Immature natural killer cell (primary cell): ENCODE data around the gene NCR3LG1. TPM values are rescaled to one million over a fixed set of nuclear protein-coding genes. Genes with fewer than 3 reads are reported as not detected.

ENCODE experiments used
- DNase-seq, 3 donors: peaks; one replicate each; pipeline ENCODE4 v3.0.0; 2022; ENCODE audit warnings: mixed read lengths in 1 of 3
- H3K27ac Mint-ChIP-seq, 6 donors: one replicate each; pipeline ENCODE4 v1.8.0; 2020; ENCODE audit warnings: mixed read lengths in 6 of 6, mild to moderate bottlenecking in 5 of 6, inconsistent platforms in 4 of 6, moderate library complexity in 3 of 6
- H3K27me3 Mint-ChIP-seq, 3 donors: one replicate each; pipeline ENCODE4 v1.8.0; 2020 to 2021; ENCODE audit warnings: low read depth in 3 of 3, mild to moderate bottlenecking in 3 of 3, mixed read lengths in 3 of 3, moderate library complexity in 3 of 3, inconsistent platforms in 1 of 3
- H3K36me3 Mint-ChIP-seq, 3 donors: one replicate each; pipeline ENCODE4 v1.8.0; 2020; ENCODE audit warnings: mixed read lengths in 3 of 3, inconsistent platforms in 2 of 3, mild to moderate bottlenecking in 2 of 3
- H3K4me1 Mint-ChIP-seq, 2 donors: one replicate each; pipeline ENCODE4 v1.8.0; 2020; ENCODE audit warnings: inconsistent platforms in 2 of 2, mild to moderate bottlenecking in 2 of 2, mixed read lengths in 2 of 2, moderate library complexity in 1 of 2
- H3K4me3 Mint-ChIP-seq, 5 donors: one replicate each; pipeline ENCODE4 v1.8.0; 2020; ENCODE audit warnings: mild to moderate bottlenecking in 5 of 5, mixed read lengths in 5 of 5, inconsistent platforms in 3 of 5, moderate library complexity in 3 of 5
- H3K9me3 Mint-ChIP-seq, 6 donors: one replicate each; pipeline ENCODE4 v1.8.0; 2020; ENCODE audit warnings: mild to moderate bottlenecking in 6 of 6, mixed read lengths in 6 of 6, inconsistent platforms in 4 of 6, moderate library complexity in 3 of 6
- polyA plus RNA-seq, 3 donors: library from polyadenylated mRNA; unstranded; fragments of 300-500 nt; fragmentation: Illumina TruSeq; gene quantifications; one replicate each; pipeline ENCODE4 v1.2.3, GENCODE V29; 2021

NCR3LG1 gene
- polyA plus RNA-seq = under 1 TPM in 2 of 3 donors, not detected in 1; 0.24 to 0.49 TPM

- Mint-ChIP-seq H3K9me3 (peaks cover 0 to 3% (median 0%) of the 10 kb centered on the region in 6 donors), H3K4me3 (peak within 1 kb of the TSS; percentile 83 to 96 (median 95)), H3K36me3 (no peaks in the 10 kb centered on the region), H3K27ac (peak within 1 kb of the TSS; percentile 74 to 96 (median 90)), H3K27me3 (peaks cover 7 to 28% (median 21%) of the 10 kb centered on the region in 3 donors), H3K4me1 (peaks cover 32 to 40% of the 10 kb centered on the region in 2 donors)
- DNase-seq = peak; percentile 74 to 79 (median 75)
Observed at GRCh38 chr11:17351510-17352176, at the start of gene NCR3LG1. Gene NCR3LG1 (plus strand): TSS chr11:17351800. CDS start chr11:17351970, 170 bp downstream.

GRCh38 chr11:17313349-17314231 is 38.0 kb upstream of the NCR3LG1 start:
- Mint-ChIP-seq H3K27me3 (no peaks in the 10 kb centered on the region), H3K9me3 (no peaks in the 10 kb centered on the region), H3K4me1 (no peaks in the 10 kb centered on the region), H3K4me3 (no peak overlapping the region), H3K27ac (no peak overlapping the region), H3K36me3 (peaks cover 9 to 17% (median 13%) of the 10 kb centered on the region in 3 donors)
- DNase-seq = no peak

GRCh38 chr11:17314232-17314547 is 37.4 kb upstream of the NCR3LG1 start:
- Mint-ChIP-seq H3K9me3 (no peaks in the 10 kb centered on the region), H3K4me3 (no peak overlapping the region), H3K36me3 (peaks cover 9 to 19% (median 13%) of the 10 kb centered on the region in 3 donors), H3K27ac (no peak overlapping the region), H3K4me1 (no peaks in the 10 kb centered on the region), H3K27me3 (no peaks in the 10 kb centered on the region)
- DNase-seq = no peak

DNA sequence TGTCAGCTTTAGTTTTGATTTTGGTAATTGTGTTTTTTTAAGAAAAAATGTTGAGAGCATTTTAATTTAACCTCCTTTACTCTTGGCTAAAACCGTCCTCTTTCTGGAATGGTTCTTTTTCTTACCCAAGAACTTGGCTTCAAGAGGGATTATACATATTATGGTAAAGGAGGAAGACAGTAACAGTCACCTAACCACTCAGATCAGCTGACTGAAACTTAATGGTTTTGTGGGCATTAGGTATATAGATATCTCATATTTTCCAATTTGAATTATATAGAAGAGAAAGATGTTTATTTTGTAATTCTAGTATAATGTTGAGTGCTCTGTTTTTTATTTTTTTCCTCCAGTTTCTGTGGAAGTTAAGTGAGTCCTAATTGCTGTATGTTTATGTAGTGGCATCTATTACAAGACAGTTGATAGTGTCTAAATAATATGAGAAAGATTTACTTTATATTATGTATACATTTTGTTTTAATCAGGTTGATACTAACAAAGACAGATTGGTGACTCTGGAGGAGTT is 36.6 kb upstream of the NCR3LG1 start:
- peaks cover 11 to 23% (median 12%) of the 10 kb centered on the region in 3 donors for H3K36me3 Mint-ChIP-seq
- H3K27ac Mint-ChIP-seq = no peak overlapping the region
- DNase-seq = no peak
- no peaks in the 10 kb centered on the region for H3K4me1 Mint-ChIP-seq
- H3K4me3 Mint-ChIP-seq = no peak overlapping the region
- no peaks in the 10 kb centered on the region for H3K9me3 Mint-ChIP-seq
- peaks cover 0 to 1% (median 0%) of the 10 kb centered on the region in 3 donors for H3K27me3 Mint-ChIP-seq

DNA sequence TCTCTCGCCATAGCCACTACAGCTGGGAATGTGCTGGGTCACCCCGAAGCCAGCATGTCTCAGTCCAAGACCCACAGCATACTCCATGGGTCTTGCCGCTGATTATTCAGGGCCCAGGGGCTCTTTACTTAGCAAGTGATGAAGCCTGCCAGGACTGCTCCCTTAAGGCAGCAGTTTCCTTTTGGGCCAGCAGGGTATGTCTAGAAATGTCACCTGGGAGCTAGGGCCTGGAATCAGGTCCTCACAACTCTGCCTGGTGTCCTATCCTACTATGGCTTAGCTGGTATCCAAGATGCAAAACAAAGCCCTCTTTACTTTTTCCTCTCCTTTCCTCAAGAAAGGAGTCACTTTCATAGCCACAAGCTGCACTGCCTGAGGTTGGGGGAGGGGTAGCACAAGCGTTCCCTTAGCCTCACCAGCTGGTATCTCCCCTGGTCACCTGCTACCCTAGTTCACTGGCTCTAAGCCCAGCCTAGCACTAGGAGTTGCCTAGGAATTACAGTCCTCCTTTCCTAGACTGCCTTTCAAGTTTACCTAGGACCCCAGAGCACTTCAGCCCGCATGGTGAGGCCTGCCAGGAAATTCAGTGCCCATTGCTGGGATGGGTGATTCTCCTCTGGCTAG is 22.6 kb upstream of the NCR3LG1 start:
- H3K36me3 Mint-ChIP-seq = peaks cover 20 to 46% (median 31%) of the 10 kb centered on the region in 3 donors
- H3K9me3 Mint-ChIP-seq = no peaks in the 10 kb centered on the region
- no peak overlapping the region for H3K4me3 Mint-ChIP-seq
- H3K27ac Mint-ChIP-seq = no peak overlapping the region
- H3K4me1 Mint-ChIP-seq = peaks cover 8 to 11% of the 10 kb centered on the region in 2 donors
- peaks cover 0 to 1% (median 0%) of the 10 kb centered on the region in 3 donors for H3K27me3 Mint-ChIP-seq
- DNase-seq = no peak

- peaks cover 0 to 1% (median 0%) of the 10 kb centered on the region in 3 donors for H3K27me3 Mint-ChIP-seq
- H3K4me1 Mint-ChIP-seq = peaks cover 10 to 17% of the 10 kb centered on the region in 2 donors
- no peak overlapping the region for H3K4me3 Mint-ChIP-seq
- H3K36me3 Mint-ChIP-seq = peaks cover 13 to 35% (median 21%) of the 10 kb centered on the region in 3 donors
- DNase-seq = no peak
- H3K27ac Mint-ChIP-seq = no peak overlapping the region
- H3K9me3 Mint-ChIP-seq = no peaks in the 10 kb centered on the region
Observed at GRCh38 chr11:17331669-17332068, 19.9 kb upstream of the NCR3LG1 start.

- Mint-ChIP-seq H3K4me1 (peaks cover 10 to 17% of the 10 kb centered on the region in 2 donors), H3K27me3 (peaks cover 0 to 1% (median 0%) of the 10 kb centered on the region in 3 donors), H3K9me3 (no peaks in the 10 kb centered on the region), H3K4me3 (no peak overlapping the region), H3K27ac (peak overlapping the region; percentile 20 to 84 (median 34)), H3K36me3 (peaks cover 9 to 26% (median 15%) of the 10 kb centered on the region in 3 donors)
- peak; percentile 7 to 19 (median 15) for DNase-seq
Observed at GRCh38 chr11:17333799-17334586, 17.6 kb upstream of the NCR3LG1 start.

- Mint-ChIP-seq H3K4me3 (no peak overlapping the region), H3K9me3 (no peaks in the 10 kb centered on the region), H3K4me1 (no peaks in the 10 kb centered on the region), H3K36me3 (peaks cover 0 to 10% (median 4%) of the 10 kb centered on the region in 3 donors), H3K27ac (no peak overlapping the region), H3K27me3 (no peaks in the 10 kb centered on the region)
- DNase-seq = no peak
Observed at GRCh38 chr11:17343257-17343656, 8.3 kb upstream of the NCR3LG1 start.

DNA sequence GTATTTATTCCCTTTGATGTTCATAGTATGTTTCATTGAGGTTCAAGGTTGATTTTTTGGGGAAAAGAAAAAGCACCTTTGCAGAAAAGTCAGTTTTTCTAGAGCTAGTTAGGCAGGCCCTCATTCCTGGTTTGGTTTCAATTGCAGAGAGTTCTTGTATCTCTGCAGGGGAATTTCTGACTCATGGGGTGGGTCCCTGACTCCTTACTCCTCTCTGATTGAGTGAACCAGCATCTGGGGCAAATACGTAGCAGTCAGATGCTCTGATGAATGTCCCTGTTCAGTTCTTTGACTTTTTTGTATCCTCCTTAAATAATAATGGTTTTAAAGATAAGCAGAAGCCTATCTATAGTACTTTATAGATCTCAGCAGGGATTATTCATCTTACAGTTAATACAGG is 7.7 kb upstream of the NCR3LG1 start:
- no peaks in the 10 kb centered on the region for H3K4me1 Mint-ChIP-seq
- no peaks in the 10 kb centered on the region for H3K9me3 Mint-ChIP-seq
- DNase-seq = no peak
- H3K27ac Mint-ChIP-seq = no peak overlapping the region
- H3K36me3 Mint-ChIP-seq = peaks cover 0 to 10% (median 4%) of the 10 kb centered on the region in 3 donors
- H3K4me3 Mint-ChIP-seq = no peak overlapping the region
- no peaks in the 10 kb centered on the region for H3K27me3 Mint-ChIP-seq

GRCh38 chr11:17347676-17348075 is 3.9 kb upstream of the NCR3LG1 start:
- Mint-ChIP-seq H3K4me3 (no peak overlapping the region), H3K9me3 (peaks cover 0 to 3% (median 0%) of the 10 kb centered on the region in 6 donors), H3K27me3 (peaks cover 5 to 14% (median 11%) of the 10 kb centered on the region in 3 donors), H3K4me1 (peaks cover 14 to 20% of the 10 kb centered on the region in 2 donors), H3K27ac (no peak overlapping the region), H3K36me3 (peaks cover 0 to 6% (median 0%) of the 10 kb centered on the region in 3 donors)
- no peak for DNase-seq

DNA sequence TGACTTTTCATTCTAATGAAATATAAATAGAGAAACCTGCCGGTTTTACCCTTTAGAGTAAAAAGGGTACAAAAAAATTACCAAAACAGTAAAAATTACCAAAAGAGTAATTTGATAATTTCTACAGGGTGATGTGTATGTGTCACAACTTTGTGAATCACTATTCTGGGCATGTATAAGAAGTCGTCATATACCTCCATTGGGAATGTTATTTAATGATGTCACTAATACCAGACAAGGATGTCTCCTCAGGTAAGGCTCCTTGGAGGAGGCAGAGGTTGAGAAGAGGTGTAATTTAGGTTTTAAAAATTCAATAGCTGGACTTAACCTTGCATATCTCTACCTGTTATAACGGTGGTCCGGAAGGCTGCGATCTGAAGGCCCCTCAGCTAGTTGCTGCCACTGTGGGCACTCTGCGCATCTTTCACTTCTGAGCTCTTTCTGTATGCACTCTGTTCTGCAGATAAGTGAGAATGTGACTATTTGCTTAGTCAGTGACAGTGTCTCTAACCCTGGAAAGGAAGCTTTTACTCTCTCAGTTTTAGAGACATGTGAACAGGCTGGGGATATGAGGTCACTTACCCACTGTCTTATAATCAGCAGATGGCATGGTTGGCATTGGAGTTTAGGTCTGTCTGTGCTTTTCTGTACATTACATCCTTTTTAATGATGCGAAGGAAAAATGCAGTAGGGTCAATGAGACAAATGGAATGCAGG is 987 bp upstream of the NCR3LG1 start:
- peaks cover 7 to 28% (median 21%) of the 10 kb centered on the region in 3 donors for H3K27me3 Mint-ChIP-seq
- peaks cover 32 to 40% of the 10 kb centered on the region in 2 donors for H3K4me1 Mint-ChIP-seq
- DNase-seq = no peak

GRCh38 chr11:17351172-17351509 is 459 bp upstream of the NCR3LG1 start:
- peak overlapping the region; percentile 83 to 96 (median 95) for H3K4me3 Mint-ChIP-seq
- no peaks in the 10 kb centered on the region for H3K36me3 Mint-ChIP-seq
- peak overlapping the region in 5 of 6 donors; percentile 85 to 95 (median 91) for H3K27ac Mint-ChIP-seq
- H3K9me3 Mint-ChIP-seq = peaks cover 0 to 3% (median 0%) of the 10 kb centered on the region in 6 donors
- peaks cover 7 to 28% (median 21%) of the 10 kb centered on the region in 3 donors for H3K27me3 Mint-ChIP-seq
- DNase-seq = no peak
- H3K4me1 Mint-ChIP-seq = peaks cover 32 to 40% of the 10 kb centered on the region in 2 donors

More for the DNA sequence above, 987 bp upstream of the NCR3LG1 start:
- Mint-ChIP-seq H3K4me3 (peak overlapping the region; percentile 83 to 96 (median 95)), H3K36me3 (no peaks in the 10 kb centered on the region), H3K9me3 (peaks cover 0 to 3% (median 0%) of the 10 kb centered on the region in 6 donors), H3K27ac (peak overlapping the region in 5 of 6 donors; percentile 85 to 95 (median 91))
